PFSK-1 (cell line): Measurements from ENCODE around the gene BRI3BP.

Experiments
- FOXP2 ChIP-seq: optimal IDR thresholded peaks from 2 replicates; pipeline ENCODE3; 2011; ENCODE audit warnings: borderline replicate concordance, control low read depth, inconsistent platforms; ENCODE audit not compliant: insufficient read depth; ENCODE audit errors: extremely low read length, extremely low read depth
- POLR2AphosphoS5 ChIP-seq: IDR thresholded peaks from 2 replicates; pipeline ENCODE4 v1.6.1; 2012; ENCODE audit warnings: low read depth, mild to moderate bottlenecking, control low read depth, low read length, moderate library complexity
- SIN3A ChIP-seq: IDR thresholded peaks from 2 replicates; pipeline ENCODE4 v1.6.1; 2012; ENCODE audit warnings: mild to moderate bottlenecking, low read length, moderate library complexity, borderline replicate concordance; ENCODE audit not compliant: insufficient read depth
- TAF1 ChIP-seq: IDR thresholded peaks from 2 replicates; pipeline ENCODE4 v1.6.1; 2012; ENCODE audit warnings: low read length, control low read depth, borderline replicate concordance; ENCODE audit not compliant: insufficient read depth
- TF ChIP-seq, protein P1 (sequence below), 2 experiments: IDR thresholded peaks; 2 replicates each; pipeline versions ENCODE4 v1.6.1 to v1.8.0; 2011 to 2012; ENCODE audit warnings: low read depth in 2 of 2, low read length in 2 of 2, control low read depth in 1 of 2, inconsistent platforms in 1 of 2, mild to moderate bottlenecking in 1 of 2, moderate library complexity in 1 of 2; ENCODE audit not compliant: insufficient read depth in 1 of 2

DNA sequence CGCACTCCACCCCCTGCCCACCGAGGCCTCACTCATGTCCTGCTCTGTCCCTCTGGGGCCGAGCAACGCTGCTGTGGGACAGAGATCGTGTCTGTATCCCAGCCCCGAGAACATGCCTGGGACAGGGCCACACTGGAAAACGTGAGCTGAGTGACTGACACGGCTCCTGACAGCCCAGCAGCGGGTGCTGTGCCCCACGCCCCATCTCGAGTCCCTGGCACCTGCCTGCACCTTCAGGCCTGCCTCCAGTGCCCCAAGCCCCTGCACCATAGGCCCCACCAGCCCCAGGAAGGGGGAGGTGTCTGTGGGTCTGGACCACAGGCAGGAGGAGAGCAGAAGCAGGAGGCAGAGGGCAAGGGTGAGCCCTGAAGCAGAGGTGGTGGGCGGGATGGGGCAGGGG lies 44.4 kb upstream of the BRI3BP start:
- TF ChIP-seq, protein P1, sequence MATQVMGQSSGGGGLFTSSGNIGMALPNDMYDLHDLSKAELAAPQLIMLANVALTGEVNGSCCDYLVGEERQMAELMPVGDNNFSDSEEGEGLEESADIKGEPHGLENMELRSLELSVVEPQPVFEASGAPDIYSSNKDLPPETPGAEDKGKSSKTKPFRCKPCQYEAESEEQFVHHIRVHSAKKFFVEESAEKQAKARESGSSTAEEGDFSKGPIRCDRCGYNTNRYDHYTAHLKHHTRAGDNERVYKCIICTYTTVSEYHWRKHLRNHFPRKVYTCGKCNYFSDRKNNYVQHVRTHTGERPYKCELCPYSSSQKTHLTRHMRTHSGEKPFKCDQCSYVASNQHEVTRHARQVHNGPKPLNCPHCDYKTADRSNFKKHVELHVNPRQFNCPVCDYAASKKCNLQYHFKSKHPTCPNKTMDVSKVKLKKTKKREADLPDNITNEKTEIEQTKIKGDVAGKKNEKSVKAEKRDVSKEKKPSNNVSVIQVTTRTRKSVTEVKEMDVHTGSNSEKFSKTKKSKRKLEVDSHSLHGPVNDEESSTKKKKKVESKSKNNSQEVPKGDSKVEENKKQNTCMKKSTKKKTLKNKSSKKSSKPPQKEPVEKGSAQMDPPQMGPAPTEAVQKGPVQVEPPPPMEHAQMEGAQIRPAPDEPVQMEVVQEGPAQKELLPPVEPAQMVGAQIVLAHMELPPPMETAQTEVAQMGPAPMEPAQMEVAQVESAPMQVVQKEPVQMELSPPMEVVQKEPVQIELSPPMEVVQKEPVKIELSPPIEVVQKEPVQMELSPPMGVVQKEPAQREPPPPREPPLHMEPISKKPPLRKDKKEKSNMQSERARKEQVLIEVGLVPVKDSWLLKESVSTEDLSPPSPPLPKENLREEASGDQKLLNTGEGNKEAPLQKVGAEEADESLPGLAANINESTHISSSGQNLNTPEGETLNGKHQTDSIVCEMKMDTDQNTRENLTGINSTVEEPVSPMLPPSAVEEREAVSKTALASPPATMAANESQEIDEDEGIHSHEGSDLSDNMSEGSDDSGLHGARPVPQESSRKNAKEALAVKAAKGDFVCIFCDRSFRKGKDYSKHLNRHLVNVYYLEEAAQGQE (IDR thresholded peaks at IDR 0.05; ENCODE audit: insufficient read depth in 1 of 2, low read depth in 2 of 2, low read length in 2 of 2), result no peak
- TF ChIP-seq POLR2AphosphoS5 (no peak), TAF1 (no peak), SIN3A (no peak), FOXP2 (no peak)
